RWPE2 (cell line): ENCODE measurements around the gene WLS.

Experiments used
- ATAC-seq: fragments of 200-7000 bp; cut with Tn5 transposase; 3 replicates; pipeline ENCODE4 v1.9.1; 2021; ENCODE audit warnings: low read depth
- DNase-seq: peaks from one replicate; pipeline ENCODE4 v3.0.0-alpha.2; 2020; ENCODE audit warnings: low spot score
- H3K27ac ChIP-seq: fragments of 450-650 bp; 2 replicates; pipeline ENCODE4 v1.5.1; 2017; ENCODE audit warnings: mild to moderate bottlenecking; ENCODE audit not compliant: poor library complexity, severe bottlenecking
- H3K27me3 ChIP-seq: fragments of 250-450 bp; sonication (Bioruptor Pico); 2 replicates; pipeline ENCODE4 v1.5.1; 2021; ENCODE audit warnings: mild to moderate bottlenecking, moderate library complexity; ENCODE audit not compliant: insufficient read depth, poor library complexity, severe bottlenecking
- H3K36me3 ChIP-seq: fragments of 250-450 bp; sonication (Bioruptor Pico); 2 replicates; pipeline ENCODE4 v1.5.1; 2020; ENCODE audit warnings: low read depth, mild to moderate bottlenecking, moderate library complexity
- H3K4me1 ChIP-seq: fragments of 250-450 bp; sonication (Bioruptor Pico); 2 replicates; pipeline ENCODE4 v1.5.1; 2021; ENCODE audit warnings: mild to moderate bottlenecking, moderate library complexity; ENCODE audit not compliant: insufficient read depth, poor library complexity, severe bottlenecking
- H3K4me3 ChIP-seq: fragments of 250-450 bp; sonication (Bioruptor Pico); 2 replicates; pipeline ENCODE4 v1.5.1; 2021; ENCODE audit warnings: mild to moderate bottlenecking, moderate library complexity; ENCODE audit not compliant: severe bottlenecking
- H3K9me3 ChIP-seq: fragments of 250-450 bp; sonication (Bioruptor Pico); 2 replicates; pipeline ENCODE4 v1.5.1; 2021; ENCODE audit warnings: mild to moderate bottlenecking, moderate library complexity; ENCODE audit not compliant: severe bottlenecking
- TF ChIP-seq, protein P1 (sequence below): fragments of 450-650 bp; IDR thresholded peaks from one replicate; pipeline ENCODE4 v1.5.1; 2017; ENCODE audit warnings: mild to moderate bottlenecking, moderate library complexity; ENCODE audit not compliant: poor library complexity, severe bottlenecking

Gene WLS

DNA sequence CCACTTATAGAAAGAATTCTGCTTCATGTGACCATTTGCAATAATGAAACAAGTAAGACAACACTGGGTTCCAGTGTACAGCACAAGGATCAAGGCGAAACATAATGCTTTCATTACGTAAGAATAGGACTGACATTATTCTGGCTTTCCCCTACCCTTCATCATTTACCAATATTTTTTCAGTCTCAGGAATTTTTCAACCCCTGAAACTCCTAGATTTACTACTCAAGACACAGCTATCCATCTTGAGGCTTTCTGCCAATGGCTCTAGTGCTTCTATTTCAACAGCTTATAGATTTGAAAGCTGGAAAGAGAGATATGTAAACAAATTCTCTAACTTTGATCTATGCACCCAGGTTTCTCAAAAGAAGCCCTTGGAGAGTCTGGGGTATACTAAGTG lies 48.4 kb downstream of the WLS start:
- ATAC-seq, result no peak
- no peaks in the 10 kb centered on the region for H3K9me3 ChIP-seq
- no peak overlapping the region for H3K27ac ChIP-seq
- H3K36me3 ChIP-seq, result peaks cover 11% of the 10 kb centered on the region
- no peak for DNase-seq
- TF ChIP-seq, protein P1, sequence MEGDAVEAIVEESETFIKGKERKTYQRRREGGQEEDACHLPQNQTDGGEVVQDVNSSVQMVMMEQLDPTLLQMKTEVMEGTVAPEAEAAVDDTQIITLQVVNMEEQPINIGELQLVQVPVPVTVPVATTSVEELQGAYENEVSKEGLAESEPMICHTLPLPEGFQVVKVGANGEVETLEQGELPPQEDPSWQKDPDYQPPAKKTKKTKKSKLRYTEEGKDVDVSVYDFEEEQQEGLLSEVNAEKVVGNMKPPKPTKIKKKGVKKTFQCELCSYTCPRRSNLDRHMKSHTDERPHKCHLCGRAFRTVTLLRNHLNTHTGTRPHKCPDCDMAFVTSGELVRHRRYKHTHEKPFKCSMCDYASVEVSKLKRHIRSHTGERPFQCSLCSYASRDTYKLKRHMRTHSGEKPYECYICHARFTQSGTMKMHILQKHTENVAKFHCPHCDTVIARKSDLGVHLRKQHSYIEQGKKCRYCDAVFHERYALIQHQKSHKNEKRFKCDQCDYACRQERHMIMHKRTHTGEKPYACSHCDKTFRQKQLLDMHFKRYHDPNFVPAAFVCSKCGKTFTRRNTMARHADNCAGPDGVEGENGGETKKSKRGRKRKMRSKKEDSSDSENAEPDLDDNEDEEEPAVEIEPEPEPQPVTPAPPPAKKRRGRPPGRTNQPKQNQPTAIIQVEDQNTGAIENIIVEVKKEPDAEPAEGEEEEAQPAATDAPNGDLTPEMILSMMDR, result no peak
- H3K4me3 ChIP-seq, result no peak overlapping the region
- peaks cover 12% of the 10 kb centered on the region for H3K4me1 ChIP-seq
- H3K27me3 ChIP-seq, result no peaks in the 10 kb centered on the region

DNA sequence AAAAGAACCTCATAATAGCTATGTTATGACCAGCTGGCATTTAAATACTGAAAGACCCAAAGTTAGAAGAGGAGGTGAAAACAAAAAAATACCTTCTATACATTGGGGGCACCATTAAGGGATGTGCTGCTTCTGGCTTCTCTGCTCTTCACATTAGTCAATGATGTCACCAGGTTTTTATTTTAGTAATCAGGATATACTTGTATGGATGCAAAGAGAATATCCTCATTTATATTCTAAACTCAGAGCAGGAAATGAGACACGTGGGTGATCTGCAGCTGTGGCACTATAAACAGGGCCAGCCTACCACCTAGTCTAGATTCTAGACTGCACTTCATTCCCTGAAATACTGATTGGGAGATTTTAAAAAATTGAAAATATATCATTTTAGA lies 51.2 kb downstream of the WLS start:
- peaks cover 1% of the 10 kb centered on the region for H3K36me3 ChIP-seq
- TF ChIP-seq, protein P1, result no peak
- H3K4me3 ChIP-seq, result no peak overlapping the region
- DNase-seq (no peak), ATAC-seq (no peak)
- no peaks in the 10 kb centered on the region for H3K27me3 ChIP-seq
- no peak overlapping the region for H3K27ac ChIP-seq
- H3K9me3 ChIP-seq, result no peaks in the 10 kb centered on the region
- peaks cover 22% of the 10 kb centered on the region for H3K4me1 ChIP-seq

DNA sequence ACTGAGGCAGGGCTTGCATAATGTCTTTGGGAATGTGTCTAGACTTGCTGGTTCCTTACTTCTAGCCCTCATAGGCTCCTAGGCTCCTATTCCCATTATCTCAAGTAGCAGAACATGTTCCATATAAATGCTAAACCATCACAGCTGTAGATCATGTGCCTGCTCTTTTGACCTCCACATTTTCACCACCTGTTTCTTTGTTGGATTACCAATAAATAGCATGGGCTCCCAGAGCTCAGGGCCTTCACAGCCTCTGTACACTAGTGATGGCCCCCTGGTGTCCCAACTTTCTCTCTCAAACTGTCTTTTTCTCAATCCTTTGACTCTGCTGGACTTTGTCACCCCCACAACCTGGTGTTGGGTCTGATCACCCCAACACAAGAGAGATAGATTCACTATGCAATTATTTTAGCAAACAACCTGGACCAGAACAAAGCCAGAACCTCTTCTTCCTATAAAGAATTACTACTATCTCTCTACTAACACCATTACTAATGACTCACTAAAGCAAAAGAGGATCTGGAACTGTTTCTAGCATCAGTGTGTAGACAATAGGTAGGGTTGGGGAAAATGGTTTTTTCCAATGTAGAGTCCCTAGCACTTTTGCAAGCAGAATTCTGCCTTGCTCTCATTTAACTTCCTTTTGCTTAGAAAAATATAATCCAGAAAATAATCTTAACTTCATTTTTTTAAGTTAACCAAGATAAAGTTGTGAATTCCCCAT lies 51.7 kb downstream of the WLS start:
- no peaks in the 10 kb centered on the region for H3K36me3 ChIP-seq
- H3K27ac ChIP-seq, result no peak overlapping the region
- no peaks in the 10 kb centered on the region for H3K9me3 ChIP-seq
- DNase-seq, result no peak
- no peak overlapping the region for H3K4me3 ChIP-seq
- ATAC-seq, result no peak
- H3K4me1 ChIP-seq, result peaks cover 18% of the 10 kb centered on the region
- no peaks in the 10 kb centered on the region for H3K27me3 ChIP-seq
- TF ChIP-seq, protein P1, result no peak

DNA sequence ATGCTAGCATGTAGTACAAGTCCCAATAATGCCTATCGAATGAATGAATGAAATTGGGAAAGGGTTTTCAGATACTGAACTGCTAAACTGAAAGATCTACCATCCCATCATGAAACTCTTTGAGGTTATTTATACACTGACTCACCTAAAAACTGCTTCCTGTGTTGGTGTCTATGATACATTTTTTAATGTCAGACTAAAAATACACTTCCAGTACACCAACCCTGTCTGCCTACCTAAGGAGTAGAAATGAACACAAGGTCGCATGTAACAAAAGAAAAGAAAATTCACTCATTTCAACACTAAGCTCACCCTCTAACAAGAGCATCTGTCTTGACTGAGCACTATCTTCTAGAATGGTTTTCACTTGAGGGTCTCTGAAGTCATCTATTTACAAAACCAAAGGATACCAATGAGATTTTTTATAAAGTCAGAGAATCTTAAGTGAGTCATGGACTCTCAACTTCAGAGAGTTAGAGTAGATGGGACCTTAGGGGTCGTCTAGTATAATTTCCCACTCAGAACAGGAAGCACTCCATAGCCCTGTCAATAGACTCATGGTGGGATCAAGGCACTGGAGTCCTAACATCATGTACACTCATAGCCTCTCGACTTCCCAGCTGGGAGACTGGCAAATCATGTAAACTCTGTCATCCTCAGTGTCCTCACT lies 53.4 kb downstream of the WLS start:
- Histone ChIP-seq H3K27ac (peak overlapping the region; percentile 73), H3K4me3 (no peak overlapping the region), H3K27me3 (no peaks in the 10 kb centered on the region), H3K9me3 (no peaks in the 10 kb centered on the region), H3K36me3 (no peaks in the 10 kb centered on the region), H3K4me1 (peaks cover 34% of the 10 kb centered on the region)
- TF ChIP-seq, protein P1, result no peak
- ATAC-seq (peak; percentile 68), DNase-seq (no peak)
